ENCODE data around the gene PELI2. TPM values are rescaled to one million over a fixed set of nuclear protein-coding genes. Genes with fewer than 3 reads are reported as not detected.

The PELI2 gene
- polyA plus RNA-seq, 1 donor (not counting 4 experiments of a cell fraction or from before 2014, with no cell fraction given): not detected

DNA sequence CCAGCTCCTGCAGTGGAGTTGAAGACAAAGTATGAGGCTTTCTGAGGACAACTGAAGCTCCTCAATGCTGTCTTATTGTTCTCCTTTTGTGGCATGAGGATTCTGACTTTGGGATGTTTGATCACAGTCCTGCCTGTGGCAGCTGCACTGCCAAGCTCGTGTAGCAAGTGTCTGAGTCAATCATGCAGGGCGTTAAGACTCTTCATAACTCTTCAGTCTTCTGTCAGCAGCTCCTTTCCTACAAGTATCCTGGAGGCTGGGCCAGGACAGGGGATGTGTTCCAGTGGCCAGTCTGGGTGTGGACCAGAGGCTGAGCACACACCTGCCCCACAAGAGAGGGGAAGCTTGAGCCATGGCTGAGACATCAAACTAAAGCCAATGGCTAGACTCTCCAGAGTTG lies 94.3 kb downstream of the PELI2 start:
- Histone ChIP-seq H4K20me1 (ENCODE audit: control insufficient read depth, extremely low read depth, insufficient read depth, low read length) (no peaks in the 10 kb centered on the region), H3K4me2 (ENCODE audit: control insufficient read depth, extremely low read depth, insufficient read depth, low read depth, low read length) (no peak overlapping the region), H3K79me2 (ENCODE audit: control insufficient read depth, insufficient read depth, low read length) (no peaks in the 10 kb centered on the region), H3K4me3 (ENCODE audit: control insufficient read depth in 2 of 3, extremely low read depth in 1 of 3, insufficient read depth in 2 of 3, low read depth in 1 of 3, low read length in 3 of 3) (no peak overlapping the region), H3K9me3 (ENCODE audit: control insufficient read depth, low read depth, low read length) (no peaks in the 10 kb centered on the region), H3K27me3 (ENCODE audit: control insufficient read depth, extremely low read depth, insufficient read depth, low read length) (peaks cover under 1% of the 10 kb centered on the region), H3K27ac (ENCODE audit: control insufficient read depth, insufficient read depth, low read length) (no peak overlapping the region), H3K4me1 (ENCODE audit: control insufficient read depth, extremely low read depth, insufficient read depth, low read length) (no peaks in the 10 kb centered on the region), H3K36me3 (ENCODE audit: control insufficient read depth in 2 of 2, extremely low read depth in 1 of 2, insufficient read depth in 2 of 2, low read length in 2 of 2) (no peaks in the 10 kb centered on the region), H3K9ac (ENCODE audit: control insufficient read depth, extremely low read depth, insufficient read depth, low read length) (no peak overlapping the region), H2AFZ (ENCODE audit: control insufficient read depth, low read length) (no peak overlapping the region), H3K9me1 (ENCODE audit: control insufficient read depth, extremely low read depth, insufficient read depth, low read length) (no peaks in the 10 kb centered on the region)
- dilution Hi-C loops (cut with MboI; ENCODE audit: extremely low pct_ligation_motif_present, low sequenced_read_pairs): no loop called here
- TF ChIP-seq, protein P1, sequence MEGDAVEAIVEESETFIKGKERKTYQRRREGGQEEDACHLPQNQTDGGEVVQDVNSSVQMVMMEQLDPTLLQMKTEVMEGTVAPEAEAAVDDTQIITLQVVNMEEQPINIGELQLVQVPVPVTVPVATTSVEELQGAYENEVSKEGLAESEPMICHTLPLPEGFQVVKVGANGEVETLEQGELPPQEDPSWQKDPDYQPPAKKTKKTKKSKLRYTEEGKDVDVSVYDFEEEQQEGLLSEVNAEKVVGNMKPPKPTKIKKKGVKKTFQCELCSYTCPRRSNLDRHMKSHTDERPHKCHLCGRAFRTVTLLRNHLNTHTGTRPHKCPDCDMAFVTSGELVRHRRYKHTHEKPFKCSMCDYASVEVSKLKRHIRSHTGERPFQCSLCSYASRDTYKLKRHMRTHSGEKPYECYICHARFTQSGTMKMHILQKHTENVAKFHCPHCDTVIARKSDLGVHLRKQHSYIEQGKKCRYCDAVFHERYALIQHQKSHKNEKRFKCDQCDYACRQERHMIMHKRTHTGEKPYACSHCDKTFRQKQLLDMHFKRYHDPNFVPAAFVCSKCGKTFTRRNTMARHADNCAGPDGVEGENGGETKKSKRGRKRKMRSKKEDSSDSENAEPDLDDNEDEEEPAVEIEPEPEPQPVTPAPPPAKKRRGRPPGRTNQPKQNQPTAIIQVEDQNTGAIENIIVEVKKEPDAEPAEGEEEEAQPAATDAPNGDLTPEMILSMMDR (optimal IDR thresholded peaks at IDR 0.05 in 1 of 3, IDR thresholded peaks at IDR 0.05 in 1 of 3, conservative IDR thresholded peaks at IDR 0.05 in 1 of 3; ENCODE audit: extremely low read depth in 1 of 3, insufficient read depth in 2 of 3, low read length in 3 of 3): no peak
- no peak for TF ChIP-seq EZH2 (IDR thresholded peaks at IDR 0.05; ENCODE audit: low read length)
- DNase-seq (ENCODE audit: low read depth, low spot score) (no peak), FAIRE-seq (no peak)

- dilution Hi-C loops (cut with MboI; ENCODE audit: extremely low pct_ligation_motif_present, low sequenced_read_pairs): no loop called here
- no peak overlapping the region for H3K4me3 ChIP-seq (ENCODE audit: control insufficient read depth in 2 of 3, extremely low read depth in 1 of 3, insufficient read depth in 2 of 3, low read depth in 1 of 3, low read length in 3 of 3)
Measured at GRCh38 chr14:56213306-56213705, 95.1 kb downstream of the PELI2 start.

More at GRCh38 chr14:56213306-56213705, 95.1 kb downstream of the PELI2 start:
- Histone ChIP-seq H3K9me3 (ENCODE audit: control insufficient read depth, low read depth, low read length) (no peaks in the 10 kb centered on the region), H3K27me3 (ENCODE audit: control insufficient read depth, extremely low read depth, insufficient read depth, low read length) (peaks cover 3% of the 10 kb centered on the region), H3K4me2 (ENCODE audit: control insufficient read depth, extremely low read depth, insufficient read depth, low read depth, low read length) (no peak overlapping the region), H3K36me3 (ENCODE audit: control insufficient read depth in 2 of 2, extremely low read depth in 1 of 2, insufficient read depth in 2 of 2, low read length in 2 of 2) (no peaks in the 10 kb centered on the region), H3K27ac (ENCODE audit: control insufficient read depth, insufficient read depth, low read length) (no peak overlapping the region), H3K79me2 (ENCODE audit: control insufficient read depth, insufficient read depth, low read length) (no peaks in the 10 kb centered on the region), H3K9me1 (ENCODE audit: control insufficient read depth, extremely low read depth, insufficient read depth, low read length) (no peaks in the 10 kb centered on the region), H3K4me1 (ENCODE audit: control insufficient read depth, extremely low read depth, insufficient read depth, low read length) (no peaks in the 10 kb centered on the region), H3K9ac (ENCODE audit: control insufficient read depth, extremely low read depth, insufficient read depth, low read length) (no peak overlapping the region), H4K20me1 (ENCODE audit: control insufficient read depth, extremely low read depth, insufficient read depth, low read length) (no peaks in the 10 kb centered on the region), H2AFZ (ENCODE audit: control insufficient read depth, low read length) (no peak overlapping the region)
- no peak for FAIRE-seq
- TF ChIP-seq, protein P1 (optimal IDR thresholded peaks at IDR 0.05 in 1 of 3, IDR thresholded peaks at IDR 0.05 in 1 of 3, conservative IDR thresholded peaks at IDR 0.05 in 1 of 3; ENCODE audit: extremely low read depth in 1 of 3, insufficient read depth in 2 of 3, low read length in 3 of 3): no peak
- TF ChIP-seq EZH2 (IDR thresholded peaks at IDR 0.05; ENCODE audit: low read length): no peak
- no peak for DNase-seq (ENCODE audit: low read depth, low spot score)

Measured in keratinocyte (primary cell).